Measurements from ENCODE around the gene C1QTNF2.
"Not testable (repeated sequence)": the region's sequence is repeated elsewhere in the genome, so short reads cannot be mapped to it uniquely, and the experiment has no call there.

The C1QTNF2 gene

GRCh38 chr5:160339406-160340130, 30.9 kb downstream of the C1QTNF2 start:
- DNase-seq: no peak

DNA sequence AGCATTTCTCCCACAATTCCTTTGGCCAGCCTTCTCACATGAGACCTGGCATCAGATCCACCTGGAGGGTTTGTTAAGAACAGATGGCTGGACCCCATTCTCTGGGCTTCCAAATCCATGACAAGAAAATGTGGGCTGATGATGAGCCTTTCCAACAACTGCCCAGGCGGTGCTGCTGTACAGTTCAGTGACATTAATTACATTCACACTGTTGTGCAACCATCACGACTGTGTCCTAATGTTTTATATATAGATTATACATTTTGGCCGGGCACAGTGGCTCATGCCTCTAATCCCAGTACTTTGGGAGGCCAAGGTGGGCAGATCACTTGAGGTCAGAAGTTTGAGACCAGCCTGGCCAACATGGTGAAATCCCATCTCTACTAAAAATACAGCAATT, 35.7 kb downstream of the C1QTNF2 start:
- not testable (repeated sequence) for DNase-seq

DNA sequence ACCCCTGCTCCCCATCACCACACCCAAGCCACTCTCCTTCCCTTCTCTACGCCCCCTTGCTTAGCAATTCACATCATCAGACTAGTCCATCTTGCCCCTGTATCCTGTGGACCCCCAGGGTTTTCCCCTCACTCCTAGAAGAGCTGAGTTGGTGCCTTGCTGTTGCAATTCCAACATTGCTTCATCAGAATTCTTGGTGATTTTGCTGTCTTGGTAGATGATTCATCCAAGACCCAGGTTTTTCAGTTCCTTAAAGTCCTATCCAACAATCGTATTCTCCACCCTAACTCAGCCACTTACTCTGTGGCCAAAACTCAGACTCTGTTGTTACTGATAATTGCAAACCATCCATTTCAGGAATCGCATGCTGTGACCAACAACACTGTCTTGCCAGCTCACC, 36.7 kb downstream of the C1QTNF2 start:
- no peak for DNase-seq

DNA sequence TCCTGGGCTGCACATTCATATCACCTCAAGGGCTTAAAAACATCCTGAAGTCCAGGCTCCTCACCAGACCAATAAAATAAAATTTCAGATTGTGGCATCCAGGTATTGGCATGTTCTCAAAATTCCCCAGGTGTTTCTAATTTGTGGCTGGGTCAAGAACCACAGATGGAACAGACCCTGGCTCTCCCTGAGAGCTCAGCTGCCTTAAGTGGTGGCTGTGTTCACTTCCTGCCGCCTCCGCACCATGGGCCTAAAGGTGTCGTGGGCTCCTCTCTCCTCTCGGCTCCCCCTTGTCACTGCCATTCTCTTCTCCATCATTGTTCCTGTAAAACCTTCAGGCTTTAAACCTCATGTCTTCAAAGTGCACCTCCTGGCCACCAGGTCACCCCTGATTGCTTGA, 40.2 kb downstream of the C1QTNF2 start:
- no peak for DNase-seq

DNA sequence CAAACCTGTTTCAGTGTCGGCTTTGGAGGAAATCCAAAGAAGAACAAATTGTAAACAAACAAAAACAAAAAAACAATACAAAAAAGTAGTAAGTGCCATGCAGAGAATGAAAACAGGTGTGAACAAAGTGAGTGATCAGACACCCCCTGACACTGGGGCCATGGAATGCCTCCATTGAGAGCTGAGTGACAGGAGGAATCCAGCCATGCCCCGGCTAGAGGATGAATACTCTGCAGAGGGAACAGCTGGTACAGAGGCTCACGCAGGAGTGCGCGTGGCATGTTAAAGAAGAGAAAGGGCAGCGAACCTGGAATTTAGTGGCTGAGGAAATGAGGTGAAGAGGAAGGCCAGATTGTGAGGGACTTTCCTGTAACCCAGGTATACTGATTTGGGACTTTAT, 42.6 kb downstream of the C1QTNF2 start:
- DNase-seq: no peak

DNA sequence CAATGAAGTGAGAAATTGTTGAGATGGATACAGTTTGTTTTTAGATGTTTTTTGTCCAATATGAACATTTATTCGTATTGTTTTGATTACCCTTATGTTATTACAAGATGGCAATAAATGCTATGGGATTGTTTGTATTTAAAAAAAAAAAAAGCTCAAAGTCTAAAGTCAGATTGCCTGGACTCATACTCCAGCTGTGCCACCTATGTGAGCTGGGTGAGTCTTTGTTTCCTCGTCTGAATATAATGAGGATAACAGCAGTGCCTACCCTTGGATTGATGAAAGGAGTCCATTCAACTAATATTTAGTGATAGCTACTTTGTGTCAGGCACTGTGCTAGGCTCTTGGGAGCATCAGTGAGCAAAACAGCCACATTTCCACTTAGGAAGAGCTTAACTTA, 43.4 kb downstream of the C1QTNF2 start:
- no peak for DNase-seq

DNA sequence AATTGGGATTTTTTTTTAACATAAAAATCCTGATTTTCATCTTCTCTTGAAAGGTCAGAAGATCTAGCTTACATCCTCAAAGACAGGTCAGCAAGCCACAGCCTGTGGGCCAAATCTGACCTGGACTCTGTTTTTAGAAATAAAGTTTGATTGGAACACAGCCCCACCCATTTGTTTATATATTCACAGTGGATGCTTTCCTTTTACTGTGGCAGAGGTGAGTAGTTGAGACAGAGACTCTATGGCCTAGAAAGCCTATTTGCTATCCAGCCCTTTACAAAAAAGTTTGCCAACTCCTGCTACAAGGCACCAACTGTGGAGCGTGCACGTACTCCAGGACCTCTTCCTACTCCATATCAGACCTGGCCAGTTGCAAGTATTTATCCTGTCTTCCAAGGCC, 44.7 kb downstream of the C1QTNF2 start:
- DNase-seq: no peak

DNA sequence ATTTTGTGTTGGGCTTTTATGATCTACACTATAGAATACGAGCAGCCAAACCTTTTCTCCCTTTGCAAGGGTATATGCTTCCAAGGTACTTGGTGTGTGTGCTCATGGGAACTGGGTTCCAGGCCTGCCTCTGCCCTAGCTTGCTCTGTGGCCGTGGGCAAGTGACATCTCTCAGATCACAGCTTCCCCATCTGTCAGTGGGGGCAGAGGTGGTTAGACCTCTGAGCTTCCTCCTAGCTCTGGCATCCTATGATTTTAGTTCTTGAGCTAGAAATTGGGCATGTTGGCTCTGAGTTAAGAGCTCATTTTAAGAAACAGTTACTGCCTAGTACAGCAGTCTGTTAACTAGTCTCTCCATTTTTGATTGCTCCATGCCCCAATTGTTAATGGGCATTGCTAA, 45.5 kb downstream of the C1QTNF2 start:
- no peak for DNase-seq

DNA sequence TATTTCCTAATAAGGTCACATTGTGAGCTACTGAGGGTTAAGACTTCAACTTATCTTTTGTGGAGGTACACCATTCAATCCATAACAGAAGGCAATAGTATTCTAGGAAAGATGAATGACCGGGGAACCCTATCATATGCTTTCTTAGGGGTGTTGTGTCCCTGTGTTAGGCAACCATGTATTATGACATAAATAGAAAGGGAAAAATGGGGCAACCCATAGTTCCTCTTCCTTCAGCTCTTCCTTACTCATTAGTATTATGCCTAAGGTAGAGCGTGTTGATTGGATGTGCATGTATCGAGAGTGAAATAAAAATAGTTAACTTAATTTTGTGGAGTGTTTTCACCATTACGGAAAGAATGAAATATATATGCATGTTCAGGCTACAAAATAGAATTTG, 52.0 kb downstream of the C1QTNF2 start:
- no peak for DNase-seq

DNA sequence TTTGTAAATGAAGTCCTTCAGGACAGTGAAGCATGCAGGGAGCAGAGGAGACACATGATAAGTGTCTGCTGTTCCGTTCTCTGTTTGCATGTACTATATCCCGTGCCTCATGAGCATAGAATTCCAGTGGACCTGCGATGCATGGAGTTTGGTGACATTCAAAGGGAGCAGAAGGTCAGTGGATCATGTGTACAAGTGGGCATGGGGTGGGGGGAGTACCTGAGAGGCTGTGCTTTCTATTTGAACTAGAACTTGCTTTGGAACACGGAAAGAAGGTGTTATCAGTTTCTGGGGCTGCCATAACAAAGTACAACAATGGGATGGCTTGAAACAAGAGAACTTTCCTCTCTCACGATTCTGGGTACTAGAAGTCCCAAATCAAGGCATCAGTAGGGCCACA, 53.0 kb downstream of the C1QTNF2 start:
- DNase-seq: no peak

DNA sequence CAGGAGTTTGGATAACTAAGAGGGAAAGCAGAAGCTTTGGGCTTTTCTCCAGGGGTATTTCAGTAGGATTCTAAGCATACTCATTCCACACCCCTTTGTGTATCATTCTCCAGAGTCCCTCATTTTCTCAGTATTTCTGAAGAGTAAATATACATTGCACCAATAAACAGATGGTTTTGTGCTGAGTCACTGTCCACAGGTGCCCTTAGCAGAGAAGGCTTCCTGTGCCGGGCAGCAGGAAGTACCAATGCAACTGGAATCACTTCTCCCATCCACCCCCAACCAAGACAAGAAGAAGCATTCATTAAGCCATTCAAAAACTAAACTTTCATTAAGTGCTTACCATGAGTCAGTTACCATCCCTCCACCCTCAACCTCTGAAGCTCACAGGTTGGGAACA, 54.5 kb downstream of the C1QTNF2 start:
- DNase-seq: no peak

DNA sequence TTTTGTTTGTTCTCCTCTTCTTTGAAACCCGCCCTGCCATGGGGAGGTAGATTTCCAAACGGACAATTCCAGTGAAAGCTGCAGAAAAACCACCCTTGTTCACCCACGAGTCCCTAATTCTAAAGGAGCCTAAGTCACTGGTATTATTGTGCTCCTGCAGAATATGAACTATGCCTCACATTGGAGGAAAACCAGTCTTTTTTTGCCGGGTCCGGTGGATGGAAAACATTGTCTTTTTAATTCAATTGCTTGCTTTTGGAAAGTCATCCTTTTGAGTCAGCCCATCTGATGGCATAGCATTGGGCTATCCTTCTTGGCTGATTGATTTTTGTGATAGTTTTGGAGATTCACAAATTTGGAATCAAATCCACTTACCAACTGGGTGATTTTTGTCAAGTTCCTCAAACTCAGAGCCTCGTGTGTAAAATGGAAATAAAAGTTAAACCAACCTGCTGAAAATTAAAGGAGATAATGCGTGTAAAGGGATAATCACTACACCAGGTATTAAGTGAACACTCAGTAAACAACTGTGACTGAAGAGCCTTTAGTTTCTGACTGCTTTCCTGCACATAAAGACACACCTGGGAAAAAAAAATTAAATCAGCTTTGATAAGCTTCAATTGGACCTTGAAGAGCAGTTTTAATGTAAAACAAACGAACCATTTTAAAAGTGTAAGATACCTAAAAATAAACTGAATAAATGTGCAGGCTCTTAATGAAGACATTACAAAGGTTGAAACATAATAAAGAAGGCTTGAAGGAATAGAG, 57.3 kb downstream of the C1QTNF2 start:
- DNase-seq: no peak

GRCh38 chr5:160312134-160312959, 58.1 kb downstream of the C1QTNF2 start, which contains the start of gene CCNJL:
CCNJL (minus strand) TSS chr5:160312564; CDS start chr5:160311923, 641 bp downstream.
- DNase-seq: no peak

GRCh38 chr5:160311491-160312133, 58.8 kb downstream of the C1QTNF2 start:
- no peak for DNase-seq

DNA sequence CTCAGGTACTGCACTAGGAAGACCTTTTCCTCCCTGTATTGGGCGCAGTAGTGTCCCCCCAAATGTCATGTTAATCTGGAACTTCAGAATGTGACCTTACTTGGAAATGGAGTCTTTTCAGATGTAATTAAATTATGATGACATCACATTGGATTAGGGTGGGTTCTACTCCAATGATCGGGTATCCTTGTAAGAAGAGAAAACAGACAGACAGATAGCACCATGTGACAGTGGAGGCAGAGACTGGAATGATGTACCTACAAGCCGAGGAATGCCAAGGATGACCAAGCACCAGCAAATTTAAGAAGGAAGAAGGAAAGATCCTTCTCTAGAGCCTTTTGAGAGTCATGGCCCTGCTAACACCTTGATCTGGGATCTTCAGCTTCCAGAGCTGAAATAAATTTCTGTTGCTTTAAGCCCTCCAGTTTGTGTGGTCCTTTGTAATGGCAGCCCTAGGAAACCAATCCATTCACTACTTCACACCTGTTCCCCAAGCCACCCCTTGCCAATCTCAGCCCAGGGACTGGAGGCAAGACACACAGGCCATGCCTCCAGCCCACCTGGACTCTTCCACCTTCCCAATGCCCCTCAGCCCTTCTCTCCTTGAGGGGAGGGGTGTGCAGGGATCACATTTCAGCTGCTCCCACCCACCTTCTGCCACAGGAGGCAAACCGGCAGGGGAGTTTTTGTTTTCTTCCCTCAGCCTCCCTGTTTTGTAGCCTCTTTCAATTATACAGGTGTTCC, 59.7 kb downstream of the C1QTNF2 start:
- DNase-seq: no peak

- DNase-seq: no peak
Measured at GRCh38 chr5:160310140-160310539, 60.3 kb downstream of the C1QTNF2 start.

DNA sequence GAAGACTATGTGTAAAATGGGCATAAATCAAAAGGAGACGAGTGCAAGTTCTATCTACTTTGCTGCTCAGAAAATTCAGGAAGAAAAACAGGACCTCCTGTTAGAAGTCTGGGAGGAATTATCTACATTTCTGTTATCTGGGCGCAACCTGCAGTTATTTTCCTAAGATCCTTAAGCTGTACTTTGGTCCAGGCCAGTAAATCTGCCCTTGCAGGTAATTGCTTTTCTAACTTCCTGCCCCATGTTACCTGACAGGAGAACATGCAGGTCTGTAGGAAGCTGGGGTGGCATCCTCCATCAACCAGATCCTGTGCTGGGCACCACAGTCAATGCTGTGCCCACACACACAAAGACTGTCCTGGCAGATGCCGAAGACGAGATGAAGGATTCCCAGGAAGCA, 63.7 kb downstream of the C1QTNF2 start:
- no peak for DNase-seq

DNA sequence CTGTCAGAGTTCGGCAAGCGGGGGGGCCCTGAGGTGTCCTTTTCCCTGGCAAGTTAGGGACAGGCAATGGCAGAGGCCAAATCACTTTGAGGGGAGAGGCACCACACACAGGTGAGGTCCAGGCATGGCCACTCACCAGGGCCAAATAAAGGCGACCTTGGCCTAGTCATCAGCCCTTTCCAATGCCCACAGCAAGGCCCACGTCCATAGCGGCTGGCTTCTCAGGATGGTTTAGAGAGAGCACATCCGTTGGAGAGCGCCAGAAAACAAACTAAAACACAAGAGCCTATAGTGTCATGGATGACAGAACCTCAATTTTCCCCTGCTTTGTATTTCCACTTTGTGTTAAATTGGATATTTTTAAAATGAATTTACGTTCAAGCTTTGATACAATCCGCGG, 65.1 kb downstream of the C1QTNF2 start:
- no peak for DNase-seq

- DNase-seq: no peak
Measured at GRCh38 chr5:160303690-160304089, 66.7 kb downstream of the C1QTNF2 start.

DNA sequence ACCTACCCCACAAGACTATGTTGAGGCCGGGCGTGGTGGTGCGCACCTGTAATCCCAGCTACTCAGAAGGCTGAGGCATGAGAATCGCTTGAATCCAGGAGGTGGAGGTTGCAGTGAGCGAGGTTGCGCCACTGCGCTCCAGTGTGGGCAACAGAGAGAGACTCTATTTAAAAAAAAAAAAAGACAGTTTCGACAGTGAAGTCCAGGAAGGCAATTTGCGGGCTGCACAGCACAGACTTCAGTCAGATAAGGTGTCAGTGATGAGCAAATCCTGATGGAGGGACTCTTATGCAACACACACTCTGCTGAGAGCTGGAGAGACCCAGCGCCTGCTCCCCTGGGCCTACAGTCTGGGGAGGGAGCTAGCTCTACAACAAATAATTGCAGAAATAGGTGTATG, 72.2 kb downstream of the C1QTNF2 start:
- no peak for DNase-seq

DNA sequence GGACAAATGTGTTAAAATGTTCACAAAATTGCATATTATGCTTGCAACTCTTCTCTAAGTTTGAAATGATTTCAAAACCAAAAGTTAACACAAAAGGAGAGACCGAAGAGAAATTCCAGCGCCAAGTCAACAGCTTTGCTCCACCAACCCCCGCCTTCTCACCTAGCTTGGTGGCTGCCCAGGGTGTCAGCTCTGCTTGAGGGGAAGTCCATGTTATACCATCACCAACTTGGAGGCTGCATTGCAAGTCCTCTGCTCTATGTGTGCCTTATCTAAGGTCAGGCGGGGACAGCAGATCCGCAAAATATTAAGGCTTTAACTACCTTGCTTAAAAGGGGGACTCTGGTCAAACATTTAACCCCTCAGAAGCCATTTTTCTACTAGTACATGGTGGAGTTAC, 72.7 kb downstream of the C1QTNF2 start:
- no peak for DNase-seq

Data from activated naive CD4-positive, alpha-beta T cell treated with Interleukin-2 at 50 U/mL for 16 hours (primary cell).